ENCODE results near the gene FSHR.

- no peak for TF ChIP-seq POLR2AphosphoS5 (IDR thresholded peaks at IDR 0.05)
- TF ChIP-seq CTCF (IDR thresholded peaks at IDR 0.05) = no peak
- no peak for TF ChIP-seq POLR2A (IDR thresholded peaks at IDR 0.05)
Measured at GRCh38 chr2:48915227-48915626, 239.1 kb downstream of the FSHR start.

Data from upper lobe of left lung (tissue), 4 donors.